Activated gamma-delta T cell treated with anti-CD3 and anti-CD28 coated beads, Interleukin-2, amount 50 U/mL, for 16 hours (primary cell): ENCODE results near the gene PLA2G4D.
"Not testable (repeated sequence)": the region's sequence is repeated elsewhere in the genome, so short reads cannot be mapped to it uniquely, and the experiment has no call there.

Experiments used
- DNase-seq: peaks from one replicate; pipeline ENCODE4 v3.0.0-alpha.2; 2020; ENCODE audit warnings: low read depth

PLA2G4D gene

DNA sequence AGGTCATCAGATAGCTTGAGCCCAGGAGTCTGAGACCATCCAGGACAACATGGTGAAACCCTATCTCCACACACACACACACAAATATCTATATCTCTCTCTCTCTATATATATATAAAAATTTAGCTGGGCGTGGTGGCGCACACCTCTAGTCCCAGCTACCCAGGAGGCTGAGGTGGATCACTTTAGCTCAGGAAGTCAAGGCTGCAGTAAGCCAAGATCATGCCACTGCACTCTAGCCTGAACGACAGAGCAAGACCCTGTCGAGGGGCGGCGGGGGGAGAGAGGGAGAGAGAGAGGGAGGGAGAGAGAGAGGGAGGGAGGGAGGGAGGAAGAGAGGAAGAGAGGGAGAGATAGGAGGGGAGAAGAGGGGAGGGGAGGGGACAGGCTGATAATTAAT is 34.1 kb upstream of the PLA2G4D start:
- DNase-seq, result no peak

DNA sequence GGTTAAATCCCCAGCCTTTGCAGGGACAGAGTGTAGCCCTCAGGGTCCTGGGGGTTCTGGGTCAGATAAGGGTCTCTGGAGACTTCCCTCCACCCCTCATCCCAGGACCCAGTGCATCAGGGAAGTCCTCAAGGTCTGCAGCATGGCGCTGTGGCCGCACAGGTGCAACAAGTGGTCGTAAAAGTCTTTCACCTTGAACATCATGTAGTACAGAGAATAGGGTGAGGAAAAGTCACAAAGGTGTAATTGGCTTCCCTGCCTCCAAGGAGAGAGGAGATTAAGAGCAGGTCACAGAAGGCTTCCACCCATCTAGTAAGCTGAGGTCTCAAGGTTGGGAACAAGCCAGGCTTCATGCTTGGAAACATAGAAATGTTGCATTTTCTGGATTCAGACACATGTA is 29.2 kb upstream of the PLA2G4D start:
- no peak for DNase-seq

GRCh38 chr15:42121682-42122081 is 27.3 kb upstream of the PLA2G4D start:
- no peak for DNase-seq

- no peak for DNase-seq
Measured at GRCh38 chr15:42121021-42121420, 26.7 kb upstream of the PLA2G4D start.

DNA sequence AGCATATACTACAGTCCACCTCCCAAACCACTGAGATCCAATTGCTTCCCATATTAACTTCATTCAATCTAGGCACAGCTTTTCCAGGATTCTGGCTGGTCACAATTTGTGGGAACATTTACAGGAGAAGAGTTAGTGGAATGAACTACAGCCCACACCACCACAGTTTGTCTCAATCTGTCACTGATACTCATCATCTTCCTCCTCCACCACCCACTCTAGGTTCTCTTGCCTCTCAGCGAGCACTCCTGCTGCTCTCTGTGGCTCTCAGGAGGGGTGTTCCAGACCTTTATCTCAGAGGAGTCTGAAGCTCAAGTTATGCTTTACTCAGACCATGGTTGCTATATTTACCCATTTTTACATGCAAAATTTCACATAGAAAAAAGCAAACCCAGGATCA is 25.9 kb upstream of the PLA2G4D start:
- DNase-seq, result no peak

DNA sequence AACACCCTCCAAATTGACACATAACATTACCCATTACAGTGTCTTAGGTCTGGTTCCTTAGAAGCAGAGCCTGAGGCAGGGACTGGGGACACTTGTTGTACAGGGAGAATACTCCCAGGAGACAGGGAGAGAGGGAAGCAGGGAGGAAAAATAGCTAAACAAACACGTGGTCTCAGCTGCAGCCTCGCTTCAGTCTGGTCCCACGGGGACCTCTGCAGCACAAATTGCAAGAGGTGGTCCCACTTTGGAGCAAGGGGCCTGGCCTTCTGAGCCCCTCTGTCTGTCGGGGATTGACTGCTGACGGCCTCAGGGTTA is 25.0 kb upstream of the PLA2G4D start:
- no peak for DNase-seq

DNA sequence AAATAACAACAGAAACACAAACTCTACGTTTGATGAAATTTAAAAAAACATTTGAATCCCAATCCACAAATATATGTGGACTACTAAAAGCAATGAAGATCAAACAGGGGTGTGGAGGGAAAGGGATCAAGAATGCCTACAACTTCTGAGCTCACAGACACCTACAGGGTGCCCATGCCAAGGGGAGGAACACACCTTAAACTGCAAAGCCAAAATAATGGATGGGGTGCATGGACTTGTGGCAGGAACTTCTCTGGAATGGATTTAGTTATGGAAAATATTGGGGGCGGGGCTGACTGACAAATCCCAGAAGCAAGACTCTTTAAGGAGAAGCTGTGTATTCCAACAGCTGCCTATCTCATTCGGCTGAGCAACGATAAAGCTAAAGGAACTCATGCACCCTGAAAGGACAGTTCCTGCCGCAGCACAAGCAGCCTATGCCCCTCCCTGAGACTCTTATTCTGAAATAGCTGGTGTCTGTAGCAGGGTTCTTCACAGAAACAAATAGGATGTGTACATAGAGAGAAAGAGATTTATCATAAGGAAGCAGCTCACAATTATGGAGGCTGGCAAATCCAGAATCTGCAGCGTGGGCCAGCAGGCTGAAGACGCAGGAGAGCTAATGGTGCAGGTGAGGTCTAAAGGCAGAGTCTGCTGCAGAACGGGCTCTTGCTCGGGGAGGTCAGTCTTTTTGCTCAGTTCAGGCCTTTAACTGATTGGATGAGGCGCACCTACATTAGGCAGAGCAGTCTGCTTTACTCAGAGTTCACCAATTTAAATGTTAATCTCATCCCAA is 24.5 kb upstream of the PLA2G4D start:
- DNase-seq, result no peak

DNA sequence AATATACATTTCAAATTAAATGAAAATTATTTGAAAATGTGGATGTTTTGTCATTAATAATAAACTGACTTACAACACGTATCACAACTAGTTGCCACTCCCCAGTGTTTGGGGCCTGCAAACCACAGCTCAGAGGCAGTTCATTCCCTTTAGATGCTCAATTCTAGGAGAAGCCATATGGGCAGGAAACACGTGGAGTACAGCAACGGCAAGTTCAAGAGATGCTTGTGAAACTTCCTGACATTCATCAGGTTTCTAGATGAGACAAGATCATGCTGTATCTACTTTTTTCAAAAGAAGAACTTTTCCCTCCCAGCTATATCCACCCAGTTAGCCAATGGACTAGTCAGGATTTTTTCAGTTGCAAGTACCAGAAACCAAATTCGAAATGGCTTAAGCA is 17.6 kb upstream of the PLA2G4D start:
- no peak for DNase-seq

GRCh38 chr15:42110367-42110766 is 16.0 kb upstream of the PLA2G4D start:
- DNase-seq, result no peak

- DNase-seq, result no peak
Measured at GRCh38 chr15:42108806-42109205, 14.4 kb upstream of the PLA2G4D start.

GRCh38 chr15:42108189-42108588 is 13.8 kb upstream of the PLA2G4D start:
- DNase-seq, result no peak

- DNase-seq, result no peak
Measured at GRCh38 chr15:42107473-42107872, 13.1 kb upstream of the PLA2G4D start.

DNA sequence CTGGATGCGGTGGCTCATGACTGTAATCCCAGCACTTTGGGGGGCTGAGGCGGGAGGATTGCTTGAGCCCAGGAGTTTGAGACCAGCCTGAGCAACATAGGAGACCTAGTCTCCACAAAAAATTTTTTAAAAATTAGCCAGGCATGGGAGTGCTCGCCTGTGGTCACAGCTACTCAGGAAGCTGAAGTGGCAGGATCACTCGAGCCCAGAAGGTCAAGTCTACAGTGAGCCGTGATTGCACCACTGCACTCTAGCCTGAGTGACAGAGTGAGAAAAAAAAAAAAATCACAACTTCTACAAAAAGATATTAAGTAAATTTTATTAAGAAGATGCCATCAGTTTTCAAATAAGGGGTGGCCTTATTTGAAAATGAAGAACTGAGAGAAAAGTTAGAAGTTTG is 11.9 kb upstream of the PLA2G4D start:
- DNase-seq, result no peak

- DNase-seq, result no peak
Measured at GRCh38 chr15:42104095-42104891, 9.9 kb upstream of the PLA2G4D start.

- DNase-seq, result no peak
Measured at GRCh38 chr15:42102646-42103235, 8.4 kb upstream of the PLA2G4D start.

DNA sequence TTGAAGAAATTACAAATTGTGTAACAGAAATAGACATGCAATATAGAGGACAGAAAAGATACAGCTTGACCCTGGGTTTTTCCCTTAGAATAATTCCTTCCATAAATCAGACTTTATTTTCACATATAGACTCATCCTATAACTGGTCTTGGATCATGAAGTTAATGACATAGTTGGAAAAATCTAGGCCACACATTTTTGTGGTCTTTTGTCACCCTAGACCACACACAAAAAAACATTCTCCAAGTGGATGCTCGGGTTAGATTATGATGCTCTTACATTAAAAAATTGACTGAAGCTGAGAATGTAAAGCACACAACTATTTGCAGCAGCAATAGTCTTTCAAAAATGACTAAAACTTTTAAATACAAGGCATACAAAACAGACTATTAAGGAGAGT is 7.5 kb upstream of the PLA2G4D start:
- no peak for DNase-seq

DNA sequence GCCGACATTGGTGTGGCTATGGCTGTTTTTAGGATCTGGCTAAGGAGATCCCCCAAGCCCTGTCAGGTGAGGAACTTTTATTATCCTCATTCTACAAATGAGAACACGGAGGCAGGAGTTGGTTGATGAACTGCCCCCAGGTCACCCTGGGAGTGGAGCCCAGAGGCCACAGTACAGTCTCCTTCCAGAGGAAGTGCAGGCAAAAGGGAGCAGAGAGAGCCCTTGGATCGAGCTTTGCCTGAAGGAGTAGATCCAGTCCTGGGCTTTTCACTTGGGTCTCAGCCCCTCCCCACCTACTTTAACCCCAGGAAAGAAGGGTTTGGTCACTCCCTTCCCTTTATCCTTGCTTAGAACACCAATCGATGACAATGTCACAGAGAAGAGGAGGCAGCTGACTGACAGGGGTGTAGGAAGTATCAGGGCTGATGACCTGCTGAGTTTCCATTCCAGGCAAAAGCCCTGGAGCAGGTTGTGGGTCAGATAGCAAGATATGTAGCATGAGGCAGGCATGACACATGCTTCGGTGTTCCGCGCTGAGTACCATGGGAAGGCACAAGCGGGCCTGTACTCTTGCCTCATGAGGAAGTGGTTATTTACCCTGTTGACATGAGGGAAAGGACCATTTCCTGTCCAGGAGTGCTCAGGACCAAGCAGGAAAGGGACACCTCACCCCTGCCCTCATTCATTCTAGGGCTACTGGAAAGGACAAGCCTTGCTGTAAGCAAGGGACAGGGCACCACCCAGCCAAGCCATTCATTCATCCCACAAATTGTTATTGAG is 5.8 kb upstream of the PLA2G4D start:
- no peak for DNase-seq

DNA sequence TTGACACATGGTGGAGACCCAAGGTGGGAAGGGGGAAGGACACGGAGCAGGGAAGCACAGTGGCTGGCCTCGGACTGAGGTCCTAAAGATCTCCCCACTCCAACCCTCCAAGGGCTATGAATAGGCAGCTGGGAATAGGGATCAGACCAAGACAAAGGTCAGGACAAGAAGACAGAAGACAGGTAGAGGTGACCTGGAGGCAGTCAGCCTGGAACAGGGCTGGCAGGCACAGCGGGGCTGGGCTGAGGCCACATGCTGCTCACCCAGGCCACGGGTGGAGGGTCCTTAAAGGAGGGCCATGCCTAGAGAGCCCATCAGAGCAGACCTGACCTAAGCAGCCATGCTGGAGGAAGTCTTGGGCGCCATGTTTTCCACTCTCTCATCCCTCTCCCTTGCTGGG is 2.7 kb upstream of the PLA2G4D start:
- DNase-seq, result no peak

DNA sequence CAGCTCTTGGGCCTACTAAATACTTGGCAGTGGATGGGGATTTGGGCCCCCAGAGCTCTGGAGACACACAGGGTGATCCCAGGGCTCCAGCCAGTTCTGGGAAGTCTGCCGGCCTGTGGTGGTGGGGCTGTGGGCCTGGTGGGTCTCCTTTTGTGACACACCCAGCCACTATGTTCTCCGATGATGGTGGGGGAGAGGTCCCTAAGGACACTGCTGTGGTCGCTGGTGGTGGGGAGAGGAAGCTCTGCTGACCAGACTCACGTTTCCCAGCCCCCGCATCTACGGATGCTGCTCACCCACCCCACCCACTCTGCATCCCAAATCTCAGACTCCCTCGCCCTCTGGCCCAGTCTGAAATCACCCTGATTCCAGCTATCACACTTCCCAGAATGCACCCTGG is 396 bp downstream of the PLA2G4D start:
- no peak for DNase-seq

GRCh38 chr15:42092398-42093318 is 1.7 kb downstream of the PLA2G4D start:
- DNase-seq, result no peak

- DNase-seq, result not testable (repeated sequence)
Measured at GRCh38 chr15:42091753-42092397, 2.5 kb downstream of the PLA2G4D start.
